Measurements from ENCODE around the gene LONRF2. TPM values are rescaled to one million over a fixed set of nuclear protein-coding genes. Genes with fewer than 3 reads are reported as not detected.
"Not testable (repeated sequence)": the region's sequence is repeated elsewhere in the genome, so short reads cannot be mapped to it uniquely, and the experiment has no call there.

Gene LONRF2
- total RNA-seq, 1 experiment from 2014 or later, result 1.6 TPM

- Histone ChIP-seq H2AFZ (ENCODE audit: low read depth, low read length, poor library complexity, severe bottlenecking) (no peak overlapping the region), H3K9me2 (ENCODE audit: insufficient read depth) (no peaks in the 10 kb centered on the region), H3K27me3 (ENCODE audit: insufficient read depth, low read length) (no peaks in the 10 kb centered on the region), H3K4me1 (ENCODE audit: control insufficient read depth in 1 of 2, insufficient read depth in 2 of 2, low read length in 2 of 2) (no peaks in the 10 kb centered on the region), H3K9ac (ENCODE audit: low read length) (no peak overlapping the region), H3K4me3 (replicated peaks in 1 of 2; ENCODE audit: low read depth in 1 of 2, low read length in 2 of 2) (no peak overlapping the region), H4K20me1 (ENCODE audit: insufficient read depth) (no peaks in the 10 kb centered on the region), H3K79me2 (ENCODE audit: insufficient read depth, low read length) (no peaks in the 10 kb centered on the region), H3K36me3 (ENCODE audit: control insufficient read depth in 1 of 2, insufficient read depth in 2 of 2, low read length in 2 of 2) (no peaks in the 10 kb centered on the region), H3K9me3 (ENCODE audit: control insufficient read depth in 1 of 2, insufficient read depth in 1 of 2, low read depth in 1 of 2, low read length in 2 of 2) (0 out of 4 replicates have a peak, but pooled peaks cover 0 to 4% of the 10 kb centered on the region in 2 experiments), H3K4me2 (ENCODE audit: low read length) (no peak overlapping the region), H3K27ac (ENCODE audit: low read depth, low read length) (no peak overlapping the region)
- BruUV-seq (replicated peaks), result no TSS peak
- ChIA-PET POLR2A (no interaction called here), RAD21 (ENCODE audit: low non-redundant PET in 1 of 2, low total read pairs in 2 of 2, uncharacterized antibody in 2 of 2, unreplicated experiment in 2 of 2) (no interaction called here), CTCF (no interaction called here)
- intact Hi-C loops (cut with micrococcal nuclease), result no loop called here
- TF ChIP-seq POLR2AphosphoS5 (IDR thresholded peaks at IDR 0.05; ENCODE audit: low read depth, low read length) (no peak), EZH2phosphoT487 (IDR thresholded peaks at IDR 0.05; ENCODE audit: borderline replicate concordance) (no peak), REST (IDR thresholded peaks at IDR 0.05; ENCODE audit: low read depth) (no peak), CBX3 (IDR thresholded peaks at IDR 0.05; ENCODE audit: low read depth) (no peak), EGR1 (IDR thresholded peaks at IDR 0.05; ENCODE audit: low read depth) (no peak), ZNF274 (IDR thresholded peaks at IDR 0.05; ENCODE audit: low read depth, low read length) (no peak), ELF1 (IDR thresholded peaks at IDR 0.05; ENCODE audit: borderline replicate concordance, low read depth) (no peak), EZH2 (IDR thresholded peaks at IDR 0.05) (no peak), RAD21 (IDR thresholded peaks at IDR 0.05; ENCODE audit: low read depth) (no peak), CEBPB (IDR thresholded peaks at IDR 0.05; ENCODE audit: low read depth) (no peak), ATF3 (IDR thresholded peaks at IDR 0.05) (no peak), MAX (IDR thresholded peaks at IDR 0.05) (no peak), JUND (IDR thresholded peaks at IDR 0.05) (no peak), FOSL1 (IDR thresholded peaks at IDR 0.05; ENCODE audit: low read depth) (no peak), CTCF (IDR thresholded peaks at IDR 0.05 in 2 of 3, conservative IDR thresholded peaks at IDR 0.05 in 1 of 3; ENCODE audit: borderline replicate concordance in 1 of 3, insufficient read depth in 1 of 3, low read depth in 2 of 3, low read length in 2 of 3) (no peak), SP1 (IDR thresholded peaks at IDR 0.05; ENCODE audit: low read depth) (no peak)
- ATAC-seq (no peak), DNase-seq (ENCODE audit: low read depth, low spot score) (no peak)
Observed at GRCh38 chr2:100344433-100344832, 22.1 kb upstream of the LONRF2 start.

GRCh38 chr2:100342466-100342865 lies 20.2 kb upstream of the LONRF2 start:
- H3K4me3 ChIP-seq (replicated peaks in 1 of 2; ENCODE audit: low read depth in 1 of 2, low read length in 2 of 2); H4K20me1 ChIP-seq (ENCODE audit: insufficient read depth); H3K9ac ChIP-seq (ENCODE audit: low read length); H3K36me3 ChIP-seq (ENCODE audit: control insufficient read depth in 1 of 2, insufficient read depth in 2 of 2, low read length in 2 of 2); POLR2A ChIA-PET; H2AFZ ChIP-seq (ENCODE audit: low read depth, low read length, poor library complexity, severe bottlenecking); H3K9me2 ChIP-seq (ENCODE audit: insufficient read depth); H3K27ac ChIP-seq (ENCODE audit: low read depth, low read length); H3K79me2 ChIP-seq (ENCODE audit: insufficient read depth, low read length); DNase-seq (ENCODE audit: low read depth, low spot score); BruUV-seq (replicated peaks); H3K9me3 ChIP-seq (ENCODE audit: control insufficient read depth in 1 of 2, insufficient read depth in 1 of 2, low read depth in 1 of 2, low read length in 2 of 2); H3K4me1 ChIP-seq (ENCODE audit: control insufficient read depth in 1 of 2, insufficient read depth in 2 of 2, low read length in 2 of 2); intact Hi-C loops (cut with micrococcal nuclease); CTCF ChIA-PET; RAD21 ChIA-PET (ENCODE audit: low non-redundant PET in 1 of 2, low total read pairs in 2 of 2, uncharacterized antibody in 2 of 2, unreplicated experiment in 2 of 2); ATAC-seq; H3K27me3 ChIP-seq (ENCODE audit: insufficient read depth, low read length); H3K4me2 ChIP-seq (ENCODE audit: low read length): not testable (repeated sequence)

Data from HCT116 (cell line).